ENCODE results near the gene MBOAT1.

- TF ChIP-seq CTCF (conservative IDR thresholded peaks at IDR 0.05) (no peak), EZH2 (IDR thresholded peaks at IDR 0.05; ENCODE audit: low read depth) (no peak)
Measured at GRCh38 chr6:20221421-20221820, 9.2 kb upstream of the MBOAT1 start.
